Brain pericyte (primary cell): Measurements from ENCODE around the gene PEAK1.

Source experiments
- DNase-seq: peaks from one replicate; pipeline ENCODE4 v3.0.0-alpha.2; 2012; ENCODE audit warnings: low read depth, low spot score

PEAK1 gene

GRCh38 chr15:77130315-77130930 lies 289.5 kb downstream of the PEAK1 start:
- no peak for DNase-seq

- DNase-seq, result no peak
Measured at GRCh38 chr15:77127626-77128025, 292.3 kb downstream of the PEAK1 start.

GRCh38 chr15:77126529-77127326 lies 293.2 kb downstream of the PEAK1 start:
- DNase-seq, result no peak

GRCh38 chr15:77123854-77124253 lies 296.1 kb downstream of the PEAK1 start:
- DNase-seq, result no peak

- no peak for DNase-seq
Measured at GRCh38 chr15:77122576-77122975, 297.3 kb downstream of the PEAK1 start.

- no peak for DNase-seq
Measured at GRCh38 chr15:77121599-77121998, 298.3 kb downstream of the PEAK1 start.

- DNase-seq, result no peak
Measured at GRCh38 chr15:77120576-77120975, 299.3 kb downstream of the PEAK1 start.

GRCh38 chr15:77119446-77119845 lies 300.5 kb downstream of the PEAK1 start:
- no peak for DNase-seq

GRCh38 chr15:77118882-77119321 lies 301.0 kb downstream of the PEAK1 start:
- DNase-seq, result peak; percentile 40

GRCh38 chr15:77115179-77115578 lies 304.7 kb downstream of the PEAK1 start:
- DNase-seq, result no peak

- no peak for DNase-seq
Measured at GRCh38 chr15:77112838-77113504, 306.9 kb downstream of the PEAK1 start.

GRCh38 chr15:77111789-77112188 lies 308.1 kb downstream of the PEAK1 start:
- no peak for DNase-seq

- peak; percentile 30 for DNase-seq
Measured at GRCh38 chr15:77107531-77108355, 312.2 kb downstream of the PEAK1 start.

GRCh38 chr15:77107068-77107467 lies 312.8 kb downstream of the PEAK1 start:
- DNase-seq, result peak; percentile 81

GRCh38 chr15:77104155-77104554 lies 315.7 kb downstream of the PEAK1 start:
- no peak for DNase-seq

- no peak for DNase-seq
Measured at GRCh38 chr15:77099741-77100463, 320.0 kb downstream of the PEAK1 start.

- no peak for DNase-seq
Measured at GRCh38 chr15:77098572-77098971, 321.3 kb downstream of the PEAK1 start.

GRCh38 chr15:77097921-77098320 lies 322.0 kb downstream of the PEAK1 start:
- no peak for DNase-seq

- DNase-seq, result no peak
Measured at GRCh38 chr15:77097248-77097721, 322.6 kb downstream of the PEAK1 start.

GRCh38 chr15:77096541-77096940 lies 323.4 kb downstream of the PEAK1 start:
- no peak for DNase-seq

- no peak for DNase-seq
Measured at GRCh38 chr15:77096138-77096537, 323.8 kb downstream of the PEAK1 start.
